Naive thymus-derived CD8-positive, alpha-beta T cell (primary cell): ENCODE results near the gene FILIP1L. TPM values are rescaled to one million over a fixed set of nuclear protein-coding genes. Genes with fewer than 3 reads are reported as not detected.

ENCODE experiments used
- ATAC-seq, 2 donors: fragments of 150-1000 bp; cut with Tn5 transposase in 1 of 2; sonication (Bioruptor Pico), chemical (Tn5 transposase) in 1 of 2; 1 replicate in 1 of 2; 2 replicates in 1 of 2; pipeline ENCODE4 v1.10.0; 2021; ENCODE audit warnings: mild to moderate bottlenecking in 2 of 2, moderate library complexity in 2 of 2
- POLR2A ChIA-PET: fragments of 350-600 bp; sonication (Branson Sonifier 250); formaldehyde crosslinking; loops from one replicate; lab custom pipeline; 2021; ENCODE audit warnings: antibody characterized with exemption; lab: Charles Lee
- DNase-seq, 10 donors: peaks; one replicate each; pipeline versions ENCODE4 v3.0.0 to v3.0.0-alpha.2; 2020 to 2022
- H3K27ac Mint-ChIP-seq, 10 donors: one replicate each; pipeline ENCODE4 v1.8.0; 2020 to 2022; ENCODE audit warnings: mild to moderate bottlenecking in 10 of 10, mixed read lengths in 10 of 10, moderate library complexity in 4 of 10, inconsistent platforms in 1 of 10
- H3K27me3 Mint-ChIP-seq, 5 donors: one replicate each; pipeline ENCODE4 v1.8.0; 2021 to 2022; ENCODE audit warnings: mixed read lengths in 5 of 5
- H3K36me3 Mint-ChIP-seq, 3 donors: one replicate each; pipeline ENCODE4 v1.8.0; 2020 to 2022; ENCODE audit warnings: mixed read lengths in 3 of 3, mild to moderate bottlenecking in 2 of 3, inconsistent platforms in 1 of 3
- H3K4me1 Mint-ChIP-seq, 4 donors: one replicate each; pipeline ENCODE4 v1.8.0; 2021 to 2022; ENCODE audit warnings: mixed read lengths in 4 of 4
- H3K4me3 Mint-ChIP-seq, 10 donors: one replicate each; pipeline ENCODE4 v1.8.0; 2020 to 2022; ENCODE audit warnings: mild to moderate bottlenecking in 10 of 10, mixed read lengths in 10 of 10, moderate library complexity in 6 of 10, inconsistent platforms in 1 of 10
- H3K9me3 Mint-ChIP-seq, 9 donors: one replicate each; pipeline ENCODE4 v1.8.0; 2020 to 2022; ENCODE audit warnings: mixed read lengths in 9 of 9, mild to moderate bottlenecking in 3 of 9, inconsistent platforms in 1 of 9, moderate library complexity in 1 of 9
- polyA plus RNA-seq, 3 donors: library from polyadenylated mRNA; unstranded; fragments of 300-500 nt; fragmentation: Illumina TruSeq; gene quantifications; one replicate each; pipeline ENCODE4 v1.2.3, GENCODE V29; 2021
- total RNA-seq, 8 experiments: library from RNA in 2 of 8; stranded (reverse) in 2 of 8; gene quantifications; one replicate each; pipeline ENCODE4 v1.2.3 and lab custom pipeline; 2021 to 2026

The FILIP1L gene
- total and polyA plus RNA-seq, 5 experiments from 2014 or later, result 0.14 to 0.41 (median 0.30) TPM; not detected in 1

GRCh38 chr3:100040451-100041225 lies 73.7 kb downstream of the FILIP1L start:
- DNase-seq, result no peak
- no peaks in the 10 kb centered on the region for H3K9me3 Mint-ChIP-seq
- no peak for ATAC-seq

DNA sequence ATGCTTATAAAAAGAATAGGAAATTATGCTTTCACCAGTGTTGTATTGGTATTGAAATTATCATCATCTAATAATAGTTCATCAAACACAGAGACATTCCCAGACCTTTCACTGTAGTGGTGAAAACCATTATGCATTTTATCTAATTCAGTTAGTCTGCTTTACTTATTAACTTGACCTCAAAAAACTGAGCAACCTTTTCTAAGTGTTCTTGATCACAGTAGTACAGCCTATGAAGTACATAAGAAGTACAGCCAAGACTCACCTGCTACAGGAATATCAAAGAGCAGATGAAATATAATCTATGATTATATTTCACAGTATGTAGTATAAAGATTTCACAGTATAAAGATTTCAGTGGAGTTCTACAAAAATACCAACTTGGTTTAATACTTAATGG lies 75.2 kb downstream of the FILIP1L start:
- no peaks in the 10 kb centered on the region for H3K27me3 Mint-ChIP-seq
- ATAC-seq, result no peak
- peaks cover 0 to 14% (median 0%) of the 10 kb centered on the region in 4 donors for H3K4me1 Mint-ChIP-seq
- no peaks in the 10 kb centered on the region for H3K9me3 Mint-ChIP-seq
- no peak overlapping the region for H3K4me3 Mint-ChIP-seq
- H3K27ac Mint-ChIP-seq, result no peak overlapping the region
- POLR2A ChIA-PET, result no interaction called here
- no peak for DNase-seq
- H3K36me3 Mint-ChIP-seq, result peaks cover 0 to 8% (median 0%) of the 10 kb centered on the region in 3 donors

More at GRCh38 chr3:100040451-100041225, 73.7 kb downstream of the FILIP1L start:
- Mint-ChIP-seq H3K4me1 (peaks cover 0 to 29% (median 0%) of the 10 kb centered on the region in 4 donors), H3K27me3 (no peaks in the 10 kb centered on the region), H3K27ac (no peak overlapping the region), H3K4me3 (no peak overlapping the region), H3K36me3 (peaks cover 0 to 8% (median 0%) of the 10 kb centered on the region in 3 donors)
- POLR2A ChIA-PET, result interaction anchor here (0.6 kb wide), 1 partner anchor 222 kb away, joined by 7 read pairs; no protein-coding TSS in a partner anchor

DNA sequence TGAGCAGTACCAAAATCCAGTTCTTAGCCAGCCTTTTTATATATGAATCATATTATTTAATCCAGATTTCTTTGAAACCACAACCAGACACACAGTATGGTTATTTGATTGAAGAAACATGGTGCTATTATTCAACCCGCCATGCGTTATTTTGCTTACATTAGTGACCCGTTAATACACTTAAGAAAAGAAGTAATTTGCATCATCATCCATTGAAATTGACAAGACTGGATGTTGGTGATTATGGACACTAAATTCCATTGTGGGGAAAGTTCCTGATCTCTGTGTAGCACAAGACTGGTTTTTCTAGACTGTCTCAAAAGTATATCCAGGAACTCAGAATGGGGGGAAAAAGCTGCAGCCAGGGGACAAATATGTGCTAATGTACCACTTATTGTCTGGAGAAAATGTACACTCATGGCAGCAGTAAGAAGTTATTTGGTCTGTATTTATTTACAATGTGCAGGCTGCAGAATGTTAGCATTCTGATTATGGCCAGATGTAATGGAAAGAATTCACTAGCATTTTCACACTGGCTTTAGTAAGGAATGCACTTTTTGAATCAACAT lies 80.3 kb downstream of the FILIP1L start:
- POLR2A ChIA-PET, result no interaction called here
- no peaks in the 10 kb centered on the region for H3K4me1 Mint-ChIP-seq
- H3K27me3 Mint-ChIP-seq, result no peaks in the 10 kb centered on the region

GRCh38 chr3:100033184-100033583 lies 81.1 kb downstream of the FILIP1L start:
- DNase-seq (no peak), ATAC-seq (no peak)
- H3K4me1 Mint-ChIP-seq, result no peaks in the 10 kb centered on the region
- H3K27ac Mint-ChIP-seq, result no peak overlapping the region
- POLR2A ChIA-PET, result no interaction called here
- H3K27me3 Mint-ChIP-seq, result no peaks in the 10 kb centered on the region
- H3K9me3 Mint-ChIP-seq, result no peaks in the 10 kb centered on the region
- H3K4me3 Mint-ChIP-seq, result no peak overlapping the region
- peaks cover 3 to 11% (median 5%) of the 10 kb centered on the region in 3 donors for H3K36me3 Mint-ChIP-seq

More for the DNA sequence above, 80.3 kb downstream of the FILIP1L start:
- no peak overlapping the region for H3K27ac Mint-ChIP-seq
- H3K9me3 Mint-ChIP-seq, result no peaks in the 10 kb centered on the region
- ATAC-seq (no peak), DNase-seq (no peak)
- H3K36me3 Mint-ChIP-seq, result peaks cover 3 to 13% (median 5%) of the 10 kb centered on the region in 3 donors
- H3K4me3 Mint-ChIP-seq, result no peak overlapping the region

DNA sequence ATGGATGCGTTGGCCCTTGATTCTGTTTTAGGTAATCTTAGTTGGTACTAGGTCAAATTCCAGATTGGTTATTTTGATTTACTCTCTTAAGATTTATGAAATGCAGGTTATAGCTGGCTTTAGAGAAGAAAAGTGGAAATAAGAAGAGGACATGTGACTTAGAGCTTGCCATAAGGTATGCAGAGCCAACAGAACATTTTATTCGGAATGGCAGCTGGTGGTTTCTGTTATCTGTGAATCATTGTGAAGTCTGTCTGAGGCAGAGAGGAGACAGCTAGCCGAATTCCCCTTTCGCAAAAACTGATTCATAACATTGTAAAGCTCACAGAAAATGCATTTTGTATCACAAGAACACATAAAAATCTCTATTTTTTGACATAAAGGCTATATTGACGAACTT lies 82.1 kb downstream of the FILIP1L start:
- POLR2A ChIA-PET, result no interaction called here
- Mint-ChIP-seq H3K4me1 (no peaks in the 10 kb centered on the region), H3K9me3 (no peaks in the 10 kb centered on the region)

GRCh38 chr3:100030914-100031425 lies 83.3 kb downstream of the FILIP1L start:
- Mint-ChIP-seq H3K27ac (no peak overlapping the region), H3K4me3 (no peak overlapping the region), H3K9me3 (no peaks in the 10 kb centered on the region), H3K4me1 (no peaks in the 10 kb centered on the region), H3K27me3 (no peaks in the 10 kb centered on the region), H3K36me3 (peaks cover 3 to 11% (median 5%) of the 10 kb centered on the region in 3 donors)
- POLR2A ChIA-PET, result no interaction called here
- ATAC-seq (no peak), DNase-seq (no peak)

More for the DNA sequence above, 82.1 kb downstream of the FILIP1L start:
- Mint-ChIP-seq H3K27ac (no peak overlapping the region), H3K27me3 (no peaks in the 10 kb centered on the region), H3K36me3 (peaks cover 3 to 11% (median 5%) of the 10 kb centered on the region in 3 donors), H3K4me3 (no peak overlapping the region)
- DNase-seq (no peak), ATAC-seq (no peak)

- Mint-ChIP-seq H3K4me3 (no peak overlapping the region), H3K27ac (no peak overlapping the region), H3K36me3 (peaks cover 3 to 11% (median 5%) of the 10 kb centered on the region in 3 donors), H3K9me3 (no peaks in the 10 kb centered on the region), H3K4me1 (no peaks in the 10 kb centered on the region), H3K27me3 (no peaks in the 10 kb centered on the region)
- DNase-seq (no peak), ATAC-seq (no peak)
- POLR2A ChIA-PET, result no interaction called here
Measured at GRCh38 chr3:100030346-100030745, 84.0 kb downstream of the FILIP1L start.

DNA sequence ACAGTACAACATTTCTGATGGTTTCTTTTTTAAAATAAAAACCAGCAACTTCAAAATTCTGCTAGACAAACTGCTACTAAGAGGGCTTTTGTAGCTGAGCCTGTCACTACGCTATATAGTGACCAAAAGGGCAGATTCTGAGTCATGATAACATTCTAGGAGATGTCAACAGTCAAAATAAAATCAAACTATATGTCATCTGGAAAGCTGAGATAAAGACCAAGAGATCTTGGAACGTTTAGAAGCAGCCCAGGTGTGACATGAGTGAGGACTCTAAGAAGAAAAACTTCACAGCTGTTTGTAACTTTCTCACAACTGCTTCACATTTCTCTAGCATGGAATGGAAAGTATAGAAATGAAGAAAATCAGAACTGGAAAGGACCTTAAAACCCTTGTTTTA lies 84.6 kb downstream of the FILIP1L start:
- no peaks in the 10 kb centered on the region for H3K9me3 Mint-ChIP-seq
- H3K36me3 Mint-ChIP-seq, result peaks cover 5 to 11% (median 5%) of the 10 kb centered on the region in 3 donors
- no peak overlapping the region for H3K27ac Mint-ChIP-seq
- ATAC-seq, result no peak
- no peak for DNase-seq
- POLR2A ChIA-PET, result no interaction called here
- H3K4me1 Mint-ChIP-seq, result no peaks in the 10 kb centered on the region
- no peak overlapping the region for H3K4me3 Mint-ChIP-seq
- H3K27me3 Mint-ChIP-seq, result no peaks in the 10 kb centered on the region

GRCh38 chr3:100029052-100029451 lies 85.2 kb downstream of the FILIP1L start:
- Mint-ChIP-seq H3K4me3 (no peak overlapping the region), H3K4me1 (no peaks in the 10 kb centered on the region), H3K9me3 (no peaks in the 10 kb centered on the region), H3K27ac (no peak overlapping the region), H3K36me3 (peaks cover 5 to 12% (median 5%) of the 10 kb centered on the region in 3 donors), H3K27me3 (no peaks in the 10 kb centered on the region)
- DNase-seq (no peak), ATAC-seq (no peak)
- POLR2A ChIA-PET, result no interaction called here

DNA sequence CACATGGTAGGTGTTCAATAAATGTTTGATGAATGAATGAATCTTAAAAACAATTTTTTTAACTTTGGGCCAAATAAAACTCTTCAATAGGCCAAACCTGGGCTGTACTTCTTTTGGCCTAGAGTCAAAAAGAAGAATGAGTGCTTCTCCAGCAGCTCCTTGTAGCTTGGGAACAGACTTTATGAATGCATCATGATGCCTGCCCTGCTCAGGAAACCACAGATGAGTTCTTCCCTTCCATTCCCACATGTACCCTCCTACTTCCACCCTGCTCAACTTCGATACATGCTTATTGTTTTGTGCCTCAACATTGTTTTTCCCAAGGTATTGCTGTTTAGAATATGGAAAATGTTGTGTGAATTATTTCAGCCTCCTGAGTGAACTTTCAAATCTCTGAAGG lies 87.0 kb downstream of the FILIP1L start:
- DNase-seq (no peak), ATAC-seq (no peak)
- H3K27me3 Mint-ChIP-seq, result no peaks in the 10 kb centered on the region
- no peaks in the 10 kb centered on the region for H3K4me1 Mint-ChIP-seq
- POLR2A ChIA-PET, result no interaction called here
- H3K9me3 Mint-ChIP-seq, result no peaks in the 10 kb centered on the region
- peaks cover 5 to 15% (median 12%) of the 10 kb centered on the region in 3 donors for H3K36me3 Mint-ChIP-seq
- no peak overlapping the region for H3K4me3 Mint-ChIP-seq
- H3K27ac Mint-ChIP-seq, result no peak overlapping the region

DNA sequence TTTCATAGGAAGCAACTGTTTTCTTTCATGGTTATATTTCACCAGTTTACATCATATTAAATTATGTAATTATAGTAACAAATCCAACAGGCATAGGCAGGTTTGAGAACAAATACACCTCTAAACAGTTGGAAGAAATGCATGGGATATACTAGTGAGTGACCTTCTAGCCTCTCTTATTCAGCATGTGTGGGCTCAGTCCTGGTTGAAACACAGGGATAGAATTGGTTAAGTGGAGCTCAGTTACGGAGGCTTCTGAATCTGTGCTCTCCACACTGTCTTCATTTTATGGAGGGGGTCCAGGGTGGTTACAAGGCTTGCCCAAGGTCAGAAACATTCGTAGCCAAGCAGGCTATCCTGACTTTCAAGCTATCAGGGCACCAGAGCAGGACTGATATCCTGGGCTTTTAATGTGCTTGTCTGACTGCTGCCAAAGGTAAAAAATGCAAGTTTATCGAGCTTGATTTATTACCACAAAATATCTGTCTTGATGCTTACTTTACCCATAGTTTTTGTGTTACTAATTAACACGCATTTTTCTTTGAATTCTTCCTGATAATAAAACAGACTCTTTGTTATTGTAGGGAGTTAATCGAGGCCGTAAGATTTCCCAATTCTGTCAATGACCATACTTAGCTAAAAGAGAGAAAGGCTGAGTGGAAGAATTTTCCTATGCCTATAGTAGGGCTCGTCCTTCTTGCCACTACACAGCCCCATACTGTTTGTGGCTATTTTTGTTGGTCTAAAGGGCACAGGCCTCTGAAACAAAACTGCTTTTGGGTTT lies 89.6 kb downstream of the FILIP1L start:
- Mint-ChIP-seq H3K36me3 (peaks cover 0 to 12% (median 8%) of the 10 kb centered on the region in 3 donors), H3K27ac (no peak overlapping the region), H3K27me3 (no peaks in the 10 kb centered on the region), H3K4me1 (no peaks in the 10 kb centered on the region), H3K4me3 (no peak overlapping the region), H3K9me3 (no peaks in the 10 kb centered on the region)
- no peak for DNase-seq
- POLR2A ChIA-PET, result no interaction called here
- ATAC-seq, result no peak

- no peaks in the 10 kb centered on the region for H3K9me3 Mint-ChIP-seq
- no peak for DNase-seq
- H3K36me3 Mint-ChIP-seq, result peaks cover 0 to 12% (median 12%) of the 10 kb centered on the region in 3 donors
- no peak overlapping the region for H3K27ac Mint-ChIP-seq
- H3K27me3 Mint-ChIP-seq, result no peaks in the 10 kb centered on the region
- peaks cover 0 to 1% (median 0%) of the 10 kb centered on the region in 4 donors for H3K4me1 Mint-ChIP-seq
- POLR2A ChIA-PET, result no interaction called here
- no peak for ATAC-seq
- H3K4me3 Mint-ChIP-seq, result no peak overlapping the region
Measured at GRCh38 chr3:100023595-100023994, 90.7 kb downstream of the FILIP1L start.
